ENCODE results near the gene AGFG2.

The AGFG2 gene

DNA sequence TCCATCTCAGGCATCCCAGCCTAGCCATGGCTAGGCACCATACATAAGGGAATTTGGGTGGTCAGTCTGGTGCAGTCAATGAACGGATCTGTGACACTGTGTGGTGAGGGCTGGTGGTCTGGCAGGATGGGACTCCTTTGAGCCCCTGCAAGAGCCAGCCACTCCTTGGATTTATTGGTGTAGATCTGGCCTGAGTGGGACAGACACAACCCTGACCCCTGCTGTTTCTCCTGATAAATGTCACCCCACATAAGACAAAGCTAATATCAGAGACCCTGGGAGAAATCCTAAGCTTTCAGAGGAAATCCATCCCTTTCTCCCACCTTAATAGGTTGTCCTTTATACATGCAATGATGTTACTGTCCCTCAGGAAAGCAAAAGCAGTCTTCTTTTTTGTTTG lies 49.4 kb downstream of the AGFG2 start:
- DNase-seq = no peak

GRCh38 chr7:100589341-100589947 lies 50.4 kb downstream of the AGFG2 start:
- no peak for DNase-seq

DNA sequence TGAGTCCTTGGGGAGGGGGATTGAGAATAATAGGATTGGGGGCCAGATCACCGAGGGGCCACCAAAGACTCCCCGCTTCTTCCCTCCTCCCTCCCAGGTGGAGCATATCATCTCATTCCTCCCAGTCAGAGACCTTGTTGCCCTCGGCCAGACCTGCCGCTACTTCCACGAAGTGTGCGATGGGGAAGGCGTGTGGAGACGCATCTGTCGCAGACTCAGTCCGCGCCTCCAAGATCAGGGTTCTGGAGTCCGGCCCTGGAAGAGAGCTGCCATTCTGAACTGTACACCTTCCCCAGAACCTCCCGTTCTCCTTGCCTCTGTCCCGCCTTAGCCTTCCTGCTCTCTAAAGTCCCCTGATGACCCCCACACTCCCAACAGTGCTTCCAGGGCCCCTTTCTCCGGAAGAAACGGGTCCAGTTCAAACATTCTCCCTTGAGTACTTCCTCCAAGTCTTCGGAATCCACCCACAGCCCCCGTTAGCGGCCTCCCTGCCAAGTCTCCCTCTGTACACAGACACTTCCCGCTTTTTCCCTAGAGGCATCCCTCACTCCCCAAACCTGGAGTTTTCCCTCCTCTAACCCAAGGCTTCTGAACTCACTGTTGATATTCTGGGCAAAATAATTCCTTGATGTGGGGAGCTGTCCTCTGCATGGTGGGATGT lies 51.2 kb downstream of the AGFG2 start:
- no peak for DNase-seq

DNA sequence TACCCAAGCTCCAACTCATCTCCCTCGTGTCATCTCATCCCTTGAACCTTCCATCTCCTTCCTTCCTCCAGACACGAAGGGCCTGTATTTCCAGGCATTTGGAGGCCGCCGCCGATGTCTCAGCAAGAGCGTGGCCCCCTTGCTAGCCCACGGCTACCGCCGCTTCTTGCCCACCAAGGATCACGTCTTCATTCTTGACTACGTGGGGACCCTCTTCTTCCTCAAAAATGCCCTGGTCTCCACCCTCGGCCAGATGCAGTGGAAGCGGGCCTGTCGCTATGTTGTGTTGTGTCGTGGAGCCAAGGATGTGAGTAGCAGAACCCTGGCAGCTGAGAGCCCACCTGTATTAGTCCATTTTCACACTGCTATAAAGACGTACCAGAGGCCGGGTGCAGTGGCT lies 52.6 kb downstream of the AGFG2 start:
- DNase-seq = no peak

GRCh38 chr7:100595188-100595587 lies 56.2 kb downstream of the AGFG2 start:
- DNase-seq = no peak

DNA sequence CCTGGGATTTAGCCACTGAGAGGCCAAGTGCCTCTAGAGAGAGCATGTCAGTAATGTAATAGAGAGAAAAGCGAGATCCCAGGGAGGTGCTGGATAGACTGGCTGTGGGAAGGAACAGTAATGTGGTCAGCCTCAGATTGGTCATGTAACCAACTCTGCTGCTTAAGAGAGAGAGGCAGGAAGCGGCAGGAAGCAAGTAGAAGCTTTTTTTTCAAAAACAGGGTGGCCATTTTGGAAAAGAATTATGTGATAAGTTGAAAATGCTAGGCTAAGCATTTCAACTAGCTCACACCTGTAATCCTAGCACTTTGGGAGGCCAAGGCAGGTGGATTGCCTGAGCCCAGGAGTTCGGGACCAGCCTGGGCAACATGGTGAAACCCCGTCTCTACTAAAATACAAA lies 59.4 kb downstream of the AGFG2 start:
- DNase-seq = no peak

DNA sequence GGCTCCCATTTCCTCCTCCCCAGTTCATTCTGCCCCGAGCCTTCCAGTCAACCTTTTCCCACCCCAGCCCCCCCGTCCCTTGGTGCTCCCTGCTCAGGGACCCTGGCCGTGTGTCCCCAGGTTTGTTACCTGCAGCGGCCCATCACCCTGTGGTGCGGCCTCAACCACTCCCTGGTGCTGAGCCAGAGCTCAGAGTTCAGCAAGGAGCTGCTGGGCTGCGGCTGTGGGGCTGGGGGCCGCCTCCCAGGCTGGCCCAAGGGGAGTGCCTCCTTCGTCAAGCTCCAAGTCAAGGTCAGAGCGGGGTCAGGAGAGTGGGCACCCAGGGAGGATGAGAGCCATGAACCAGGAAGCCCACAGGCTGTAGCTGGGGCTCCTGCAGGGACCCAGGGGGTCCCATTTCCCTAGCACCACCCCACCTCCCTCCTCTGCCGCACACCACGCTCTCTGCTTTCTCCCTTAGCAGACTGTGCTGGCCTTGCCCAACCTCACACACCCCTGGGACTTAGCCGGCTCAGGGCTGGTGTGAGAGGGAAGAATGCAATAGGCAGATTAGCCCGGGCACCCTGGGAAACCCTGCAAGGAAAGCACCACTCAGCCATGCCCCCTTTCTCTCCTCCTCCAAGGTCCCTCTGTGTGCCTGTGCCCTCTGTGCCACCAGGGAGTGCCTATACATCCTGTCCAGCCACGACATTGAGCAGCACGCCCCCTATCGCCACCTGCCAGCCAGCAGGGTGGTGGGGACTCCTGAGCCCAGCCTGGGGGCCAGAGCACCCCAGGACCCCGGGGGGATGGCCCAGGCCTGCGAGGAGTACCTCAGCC lies 61.1 kb downstream of the AGFG2 start:
- peak in 1 of 2 experiments; percentile 11 for DNase-seq

DNA sequence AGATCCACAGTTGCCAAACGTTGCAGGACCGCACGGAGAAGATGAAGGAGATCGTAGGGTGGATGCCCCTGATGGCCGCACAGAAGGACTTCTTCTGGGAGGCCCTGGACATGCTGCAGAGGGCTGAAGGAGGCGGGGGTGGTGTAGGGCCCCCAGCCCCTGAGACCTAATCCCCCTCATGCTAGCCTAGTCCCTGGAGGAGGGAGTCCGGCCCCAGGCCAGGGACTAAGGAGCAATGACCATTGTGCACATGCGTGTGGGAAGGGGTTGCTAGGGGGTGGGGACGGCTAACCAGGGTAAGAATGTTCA lies 61.7 kb downstream of the AGFG2 start:
- DNase-seq = no peak

GRCh38 chr7:100602889-100603725 lies 64.1 kb downstream of the AGFG2 start:
- no peak for DNase-seq

- DNase-seq = no peak
These were observed 64.7 kb downstream of the AGFG2 start for GRCh38 chr7:100603726-100604027.

DNA sequence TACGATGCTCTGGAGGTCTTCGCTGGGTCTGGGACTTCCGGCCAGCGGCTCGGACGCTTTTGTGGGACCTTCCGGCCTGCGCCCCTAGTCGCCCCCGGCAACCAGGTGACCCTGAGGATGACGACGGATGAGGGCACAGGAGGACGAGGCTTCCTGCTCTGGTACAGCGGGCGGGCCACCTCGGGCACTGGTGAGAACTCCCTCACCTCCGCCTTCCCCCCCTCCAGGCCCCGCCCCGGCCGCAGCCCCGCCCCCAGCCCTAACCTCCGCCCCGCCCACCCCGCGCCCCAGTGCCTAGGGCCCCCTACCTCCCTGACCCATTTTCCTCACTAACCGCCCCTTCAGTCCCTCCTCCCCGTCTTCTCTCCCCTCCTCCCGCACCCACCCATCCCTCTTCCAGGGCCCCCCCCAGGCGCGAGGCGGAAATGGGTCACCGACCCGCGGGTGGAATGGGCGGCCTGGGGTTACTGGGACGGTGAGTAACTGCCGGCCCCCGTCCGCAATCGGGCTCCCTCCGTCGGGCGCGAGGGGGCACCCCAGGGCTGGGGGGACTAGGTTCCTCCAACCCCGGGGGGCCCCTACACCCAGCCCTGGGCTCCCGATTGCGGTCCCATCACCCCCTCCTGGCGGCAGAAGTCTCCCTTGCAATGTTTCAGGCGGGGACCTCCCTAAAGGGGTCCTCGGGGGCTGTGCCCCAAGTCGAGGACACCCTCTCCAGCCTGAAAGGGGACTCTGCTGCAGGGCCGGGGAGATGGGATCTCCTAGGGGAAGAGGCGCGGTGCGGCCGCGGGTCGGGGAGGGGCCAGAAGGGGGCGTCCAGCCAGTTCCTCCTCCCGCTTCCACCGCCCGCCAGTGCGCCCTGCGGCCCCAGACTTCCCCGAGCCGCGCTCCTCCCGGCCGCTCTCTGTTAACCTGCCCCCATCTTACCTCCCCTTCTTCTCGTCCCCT lies 65.3 kb downstream of the AGFG2 start:
- peak; percentile 34 to 50 for DNase-seq

GRCh38 chr7:100604976-100605911 lies 66.2 kb downstream of the AGFG2 start:
- DNase-seq = no peak

GRCh38 chr7:100606313-100606712 lies 67.3 kb downstream of the AGFG2 start:
- no peak for DNase-seq

DNA sequence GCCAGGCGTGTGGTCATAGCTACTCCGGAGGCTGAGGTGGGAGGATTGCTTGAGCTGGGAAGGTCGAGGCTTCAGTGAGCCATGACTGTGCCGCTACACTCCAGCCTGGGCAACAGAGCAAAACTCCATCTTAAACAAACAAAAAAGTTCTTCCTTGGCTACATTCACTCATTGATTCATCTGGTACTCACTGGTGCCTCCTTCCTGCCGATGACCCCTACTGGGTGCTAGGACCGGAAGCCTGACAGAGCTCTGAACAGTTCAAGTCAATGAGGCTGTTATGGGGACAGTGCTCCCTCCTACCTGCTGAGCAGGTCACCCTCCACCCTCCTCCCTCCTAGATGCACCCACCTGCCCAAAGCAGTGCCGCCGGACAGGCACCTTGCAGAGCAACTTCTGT lies 68.1 kb downstream of the AGFG2 start:
- no peak for DNase-seq

DNA sequence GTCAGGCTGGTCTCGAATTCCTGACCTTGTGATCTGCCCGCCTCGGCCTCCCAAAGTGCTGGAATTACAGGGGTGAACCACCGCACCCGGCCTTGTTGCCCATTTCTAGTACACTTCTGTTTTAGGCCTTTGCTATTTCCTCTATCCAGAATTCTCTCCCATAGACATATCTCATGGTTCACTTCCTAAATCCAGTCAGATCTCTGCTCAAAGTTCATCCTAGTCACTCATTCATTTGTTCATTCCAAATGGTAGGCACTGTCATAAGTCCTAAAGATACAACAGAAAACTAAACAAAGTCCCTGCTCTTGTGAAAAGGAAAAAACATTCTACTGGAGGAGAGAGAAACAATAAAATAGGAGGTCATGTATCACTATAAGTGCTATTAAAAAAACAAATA lies 71.0 kb downstream of the AGFG2 start:
- no peak for DNase-seq

- peak; percentile 98 for DNase-seq
These were observed 73.2 kb downstream of the AGFG2 start, which contains the start of gene MOSPD3 for GRCh38 chr7:100611983-100612729. Gene MOSPD3 (plus strand): TSS chr7:100612540. CDS start chr7:100612792, 252 bp downstream.

DNA sequence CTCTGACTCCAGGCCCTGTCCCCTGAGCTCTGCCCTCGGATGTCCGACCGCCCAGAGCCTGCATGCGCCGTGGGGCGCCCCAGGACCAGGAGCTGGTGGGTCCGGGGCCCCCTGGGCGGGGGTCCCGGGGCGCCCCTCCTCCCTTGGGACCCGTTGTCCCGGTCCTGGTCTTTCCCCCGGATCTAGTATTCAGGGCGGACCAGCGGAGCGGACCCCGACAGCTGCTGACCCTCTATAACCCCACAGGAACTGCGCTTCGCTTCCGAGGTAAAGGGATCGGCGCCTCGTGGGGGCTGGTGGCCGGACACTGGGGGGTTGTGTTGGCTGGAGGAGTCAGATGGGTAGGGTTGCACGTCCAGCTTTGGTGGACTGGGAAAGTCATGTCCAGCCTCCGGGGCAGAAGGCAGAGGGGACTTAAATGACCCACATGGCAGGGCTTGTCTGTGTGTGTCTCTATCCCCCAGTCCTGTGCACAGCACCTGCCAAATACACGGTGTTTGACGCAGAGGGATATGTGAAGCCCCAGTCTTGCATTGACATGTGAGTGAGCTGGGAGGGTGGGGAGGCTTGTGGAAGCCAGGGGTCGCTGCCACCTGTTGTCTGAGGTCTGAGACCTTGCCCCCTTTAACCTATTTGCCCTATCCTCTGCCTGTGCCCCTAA lies 73.9 kb downstream of the AGFG2 start:
- DNase-seq = no peak

DNA sequence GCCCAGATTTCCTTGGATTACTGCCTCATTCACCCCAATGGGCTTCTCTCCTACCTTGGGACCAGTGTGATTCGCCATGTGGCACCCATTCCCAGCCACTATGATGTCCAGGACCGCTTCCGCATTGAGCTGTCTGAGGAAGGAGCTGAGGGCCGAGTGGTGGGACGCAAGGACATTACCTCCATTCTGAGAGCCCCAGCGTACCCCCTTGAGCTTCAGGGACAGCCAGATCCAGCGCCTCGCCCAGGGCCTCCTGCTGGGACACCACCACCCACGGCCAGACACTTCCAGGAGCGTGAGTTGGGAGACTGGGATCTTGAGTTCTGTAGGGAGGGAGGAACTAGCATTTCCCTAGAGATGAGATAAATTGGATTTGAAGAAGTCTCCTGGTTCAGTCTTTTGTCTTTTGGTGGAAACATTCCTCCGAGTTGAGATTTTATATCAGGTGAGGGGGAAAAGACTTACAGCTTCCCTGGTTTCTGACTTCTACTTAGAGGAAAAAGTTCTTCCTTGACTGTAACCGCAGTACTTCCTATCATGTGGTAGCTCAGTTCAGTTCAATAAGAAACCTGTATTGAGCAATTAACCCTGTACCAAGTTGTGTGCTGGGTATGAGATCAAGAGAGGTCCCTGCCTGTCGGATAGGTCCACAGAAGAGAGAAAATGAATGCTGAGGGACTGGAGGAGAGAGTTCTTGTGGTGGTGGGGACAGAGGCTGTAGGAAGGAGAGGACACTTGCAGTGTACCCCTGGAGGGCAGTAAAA lies 74.6 kb downstream of the AGFG2 start:
- no peak for DNase-seq

DNA sequence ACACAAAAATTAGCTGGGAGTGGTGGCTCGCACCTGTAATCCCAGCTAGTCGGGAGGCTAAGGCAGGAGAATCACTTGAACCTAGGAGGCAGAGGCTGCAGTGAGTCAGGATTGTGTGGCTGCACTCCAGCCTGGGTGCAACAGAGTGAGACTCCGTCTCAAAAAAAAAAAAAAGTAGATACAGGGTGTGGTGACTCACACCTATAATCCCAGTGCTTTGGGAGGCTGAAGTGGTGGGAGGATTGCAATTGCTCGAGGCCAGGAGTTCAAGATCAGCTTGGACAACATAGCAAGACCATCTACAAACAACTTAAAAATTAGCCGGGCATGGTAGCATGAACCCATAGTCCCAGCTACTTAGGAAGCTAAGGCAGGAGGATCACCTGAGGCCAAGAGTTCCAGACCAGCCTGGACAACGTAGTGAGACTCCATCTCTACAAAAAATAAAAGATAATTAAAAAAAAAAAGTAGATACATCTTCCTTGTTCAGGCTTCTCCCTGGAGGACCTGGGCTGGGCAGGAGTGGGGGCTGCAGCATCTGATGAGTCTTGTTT lies 75.4 kb downstream of the AGFG2 start:
- DNase-seq = no peak

Data from SHP77 (cell line).